ENCODE measurements around the gene DUX4. TPM values are rescaled to one million over a fixed set of nuclear protein-coding genes. Genes with fewer than 3 reads are reported as not detected.
"Not testable (repeated sequence)": the region's sequence is repeated elsewhere in the genome, so short reads cannot be mapped to it uniquely, and the experiment has no call there.

The DUX4 gene
- not detected in 2 replicates for total RNA-seq
- long read RNA-seq, result 0 reads

- not testable (repeated sequence) for H3K27ac Mint-ChIP-seq (ENCODE audit: unreplicated experiment); DNase-seq (ENCODE audit: extremely low spot score, unreplicated experiment); H3K4me1 Mint-ChIP-seq (ENCODE audit: unreplicated experiment); H3K4me3 Mint-ChIP-seq (ENCODE audit: unreplicated experiment); H3K27me3 Mint-ChIP-seq (ENCODE audit: unreplicated experiment); H3K36me3 Mint-ChIP-seq (ENCODE audit: unreplicated experiment); H3K9me3 Mint-ChIP-seq (ENCODE audit: unreplicated experiment)
These were observed at the start of gene DUX4 for GRCh38 chr4:190173428-190173827. DUX4 (plus strand) TSS chr4:190173774; CDS start chr4:190173774, 0 bp downstream.

GRCh38 chr4:190175436-190175835, 1.9 kb downstream of the DUX4 start:
- H3K9me3 Mint-ChIP-seq (ENCODE audit: unreplicated experiment); H3K4me3 Mint-ChIP-seq (ENCODE audit: unreplicated experiment); H3K27ac Mint-ChIP-seq (ENCODE audit: unreplicated experiment): not testable (repeated sequence)

GRCh38 chr4:190177727-190178605, 4.4 kb downstream of the DUX4 start:
- not testable (repeated sequence) for H3K9me3 Mint-ChIP-seq (ENCODE audit: unreplicated experiment); H3K27me3 Mint-ChIP-seq (ENCODE audit: unreplicated experiment); H3K4me3 Mint-ChIP-seq (ENCODE audit: unreplicated experiment); H3K4me1 Mint-ChIP-seq (ENCODE audit: unreplicated experiment); H3K36me3 Mint-ChIP-seq (ENCODE audit: unreplicated experiment); H3K27ac Mint-ChIP-seq (ENCODE audit: unreplicated experiment)
- peak; percentile 88 for DNase-seq (ENCODE audit: extremely low spot score, unreplicated experiment)

More at GRCh38 chr4:190175436-190175835, 1.9 kb downstream of the DUX4 start:
- not testable (repeated sequence) for DNase-seq (ENCODE audit: extremely low spot score, unreplicated experiment); H3K4me1 Mint-ChIP-seq (ENCODE audit: unreplicated experiment); H3K27me3 Mint-ChIP-seq (ENCODE audit: unreplicated experiment); H3K36me3 Mint-ChIP-seq (ENCODE audit: unreplicated experiment)

- not testable (repeated sequence) for H3K4me1 Mint-ChIP-seq (ENCODE audit: unreplicated experiment); DNase-seq (ENCODE audit: extremely low spot score, unreplicated experiment); H3K27me3 Mint-ChIP-seq (ENCODE audit: unreplicated experiment); H3K36me3 Mint-ChIP-seq (ENCODE audit: unreplicated experiment); H3K4me3 Mint-ChIP-seq (ENCODE audit: unreplicated experiment); H3K27ac Mint-ChIP-seq (ENCODE audit: unreplicated experiment); H3K9me3 Mint-ChIP-seq (ENCODE audit: unreplicated experiment)
These were observed 5.0 kb downstream of the DUX4 start for GRCh38 chr4:190178606-190178990.

GRCh38 chr4:190179030-190179739, 5.6 kb downstream of the DUX4 start:
- not testable (repeated sequence) for H3K4me3 Mint-ChIP-seq (ENCODE audit: unreplicated experiment); H3K27ac Mint-ChIP-seq (ENCODE audit: unreplicated experiment); H3K4me1 Mint-ChIP-seq (ENCODE audit: unreplicated experiment); H3K27me3 Mint-ChIP-seq (ENCODE audit: unreplicated experiment); H3K36me3 Mint-ChIP-seq (ENCODE audit: unreplicated experiment); H3K9me3 Mint-ChIP-seq (ENCODE audit: unreplicated experiment)
- DNase-seq (ENCODE audit: extremely low spot score, unreplicated experiment), result peak; percentile 83

GRCh38 chr4:190179740-190180094, 6.1 kb downstream of the DUX4 start:
- not testable (repeated sequence) for H3K9me3 Mint-ChIP-seq (ENCODE audit: unreplicated experiment); H3K4me1 Mint-ChIP-seq (ENCODE audit: unreplicated experiment); H3K36me3 Mint-ChIP-seq (ENCODE audit: unreplicated experiment); DNase-seq (ENCODE audit: extremely low spot score, unreplicated experiment); H3K27me3 Mint-ChIP-seq (ENCODE audit: unreplicated experiment); H3K4me3 Mint-ChIP-seq (ENCODE audit: unreplicated experiment); H3K27ac Mint-ChIP-seq (ENCODE audit: unreplicated experiment)

GRCh38 chr4:190180947-190181346, 7.4 kb downstream of the DUX4 start:
- H3K27me3 Mint-ChIP-seq (ENCODE audit: unreplicated experiment); H3K27ac Mint-ChIP-seq (ENCODE audit: unreplicated experiment); DNase-seq (ENCODE audit: extremely low spot score, unreplicated experiment); H3K4me3 Mint-ChIP-seq (ENCODE audit: unreplicated experiment); H3K4me1 Mint-ChIP-seq (ENCODE audit: unreplicated experiment); H3K36me3 Mint-ChIP-seq (ENCODE audit: unreplicated experiment); H3K9me3 Mint-ChIP-seq (ENCODE audit: unreplicated experiment): not testable (repeated sequence)

- H3K27ac Mint-ChIP-seq (ENCODE audit: unreplicated experiment); H3K27me3 Mint-ChIP-seq (ENCODE audit: unreplicated experiment); H3K9me3 Mint-ChIP-seq (ENCODE audit: unreplicated experiment); H3K4me1 Mint-ChIP-seq (ENCODE audit: unreplicated experiment); H3K36me3 Mint-ChIP-seq (ENCODE audit: unreplicated experiment); H3K4me3 Mint-ChIP-seq (ENCODE audit: unreplicated experiment): not testable (repeated sequence)
- peak; percentile 90 for DNase-seq (ENCODE audit: extremely low spot score, unreplicated experiment)
These were observed 8.0 kb downstream of the DUX4 start for GRCh38 chr4:190181481-190182100.

GRCh38 chr4:190203510-190203909, 29.9 kb downstream of the DUX4 start:
- not testable (repeated sequence) for H3K4me1 Mint-ChIP-seq (ENCODE audit: unreplicated experiment); H3K27ac Mint-ChIP-seq (ENCODE audit: unreplicated experiment); H3K27me3 Mint-ChIP-seq (ENCODE audit: unreplicated experiment); H3K4me3 Mint-ChIP-seq (ENCODE audit: unreplicated experiment); H3K9me3 Mint-ChIP-seq (ENCODE audit: unreplicated experiment); H3K36me3 Mint-ChIP-seq (ENCODE audit: unreplicated experiment)
- DNase-seq (ENCODE audit: extremely low spot score, unreplicated experiment), result peak; percentile 81

Other genes starting within 250 kb of the DUX4 start
- 34.5 and 37.1 TPM in 2 replicates for gene FRG1, start 232.9 kb upstream of the DUX4 start, total RNA-seq
- gene FRG2, start 146.5 kb upstream of the DUX4 start, total RNA-seq, result not detected in 2 replicates
- gene DBET, start 109.3 kb upstream of the DUX4 start, total RNA-seq, result not detected in 2 replicates

All from osteocyte (in vitro differentiated cells).